Suppressor macrophage treated with lipopolysaccharide for 1 hour (primary cell): Measurements from ENCODE around the gene UBE2Q1.
A peak's percentile ranks its signal among the peaks of the same experiment; 100 is the strongest.

ENCODE experiments used
- DNase-seq, 3 donors: peaks; one replicate each; pipeline ENCODE4 v3.0.0-alpha.2; 2020 to 2022

The UBE2Q1 gene

DNA sequence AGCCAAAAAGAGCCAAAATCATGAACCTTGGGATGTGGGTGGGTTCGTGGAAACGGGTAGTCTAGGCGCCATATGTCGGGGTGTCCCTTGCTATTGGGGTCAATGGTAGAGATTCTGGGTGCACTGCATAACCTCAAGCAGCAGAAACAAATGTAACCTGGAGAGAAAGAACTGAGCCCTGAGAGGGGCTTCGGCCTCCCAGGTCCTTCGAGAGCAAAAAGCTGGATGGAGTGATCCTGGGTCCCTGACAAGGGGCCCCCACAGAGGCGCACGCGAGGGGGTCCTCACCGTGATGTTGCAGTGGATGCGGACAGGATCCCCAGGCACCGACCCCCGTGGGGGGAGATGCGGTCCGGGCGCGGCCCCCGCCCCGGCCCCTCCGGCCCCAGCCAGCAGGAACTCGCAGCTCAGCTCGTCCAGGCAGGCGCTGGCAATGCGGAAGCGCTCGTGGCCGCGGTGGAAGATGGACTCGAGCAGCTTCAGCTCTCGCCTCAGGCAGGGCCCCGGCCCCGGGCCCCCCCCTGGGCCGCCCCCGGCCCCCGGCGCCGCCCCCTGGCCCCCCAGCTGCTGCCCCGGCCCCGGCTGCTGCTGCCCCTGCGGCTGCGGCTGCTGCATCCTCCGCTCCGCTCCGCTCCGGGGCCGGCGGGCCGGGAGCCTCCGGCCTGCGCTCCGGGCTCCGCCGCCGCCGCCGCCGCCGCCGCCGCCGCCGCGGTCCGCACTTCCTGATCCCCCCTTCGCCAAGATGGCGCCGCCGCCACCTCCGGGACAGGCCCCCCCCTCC lies at the start of gene UBE2Q1:
UBE2Q1 (minus strand) TSS at position 724 of the 781 bp plus-strand sequence; CDS start at position 615, 109 bp downstream.
- peak; percentile 64 to 78 (median 72) for DNase-seq

- peak; percentile 98 to 100 (median 99) for DNase-seq
Measured at GRCh38 chr1:154607609-154608396, 49.3 kb upstream of the UBE2Q1 start, which contains the start of gene ADAR. ADAR (minus strand) TSS chr1:154608186; CDS start chr1:154608006, 180 bp downstream.

GRCh38 chr1:154607106-154607608 lies 48.7 kb upstream of the UBE2Q1 start:
- peak; percentile 57 to 68 (median 59) for DNase-seq

DNA sequence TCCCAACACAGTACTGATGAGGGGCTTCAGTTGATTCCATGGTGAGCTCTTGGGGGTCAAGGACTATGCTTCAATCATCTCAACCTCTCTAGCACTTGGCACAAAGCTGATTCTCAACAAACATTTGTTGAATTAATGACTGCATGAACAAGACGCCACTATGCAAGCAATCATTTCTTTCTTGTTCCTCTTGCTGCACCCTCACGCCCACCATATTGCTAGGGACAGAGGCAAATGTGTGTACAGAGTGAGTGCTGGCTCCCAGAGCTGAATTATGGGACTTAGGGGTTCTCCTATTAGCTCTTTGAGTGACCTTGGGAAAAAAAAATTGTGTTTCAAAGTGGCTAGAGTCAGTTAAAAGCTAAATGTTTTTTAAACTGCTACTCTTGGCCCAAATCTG lies 47.1 kb upstream of the UBE2Q1 start:
- DNase-seq = peak; percentile 55 to 68 (median 56)

DNA sequence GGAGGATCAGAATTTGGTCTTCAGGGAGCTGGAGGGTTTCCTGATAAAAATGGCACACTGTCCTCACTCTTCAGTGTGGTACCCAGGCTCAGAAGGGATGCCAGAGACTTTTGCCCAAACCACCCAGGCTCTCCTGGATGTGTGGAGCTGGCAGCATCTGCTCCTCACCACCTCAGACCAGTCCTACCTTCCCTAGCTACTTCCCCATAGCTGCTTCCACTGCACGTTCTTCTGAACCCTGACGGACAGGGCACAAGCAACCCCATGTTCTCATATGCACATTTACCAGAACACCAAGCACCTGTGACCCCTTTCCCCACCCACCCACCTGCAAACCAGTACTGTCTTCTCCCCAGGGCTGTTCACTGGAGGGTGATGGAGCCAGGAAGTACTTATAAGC lies 44.9 kb upstream of the UBE2Q1 start:
- no peak for DNase-seq

GRCh38 chr1:154599658-154600057 lies 41.2 kb upstream of the UBE2Q1 start:
- no peak for DNase-seq

DNA sequence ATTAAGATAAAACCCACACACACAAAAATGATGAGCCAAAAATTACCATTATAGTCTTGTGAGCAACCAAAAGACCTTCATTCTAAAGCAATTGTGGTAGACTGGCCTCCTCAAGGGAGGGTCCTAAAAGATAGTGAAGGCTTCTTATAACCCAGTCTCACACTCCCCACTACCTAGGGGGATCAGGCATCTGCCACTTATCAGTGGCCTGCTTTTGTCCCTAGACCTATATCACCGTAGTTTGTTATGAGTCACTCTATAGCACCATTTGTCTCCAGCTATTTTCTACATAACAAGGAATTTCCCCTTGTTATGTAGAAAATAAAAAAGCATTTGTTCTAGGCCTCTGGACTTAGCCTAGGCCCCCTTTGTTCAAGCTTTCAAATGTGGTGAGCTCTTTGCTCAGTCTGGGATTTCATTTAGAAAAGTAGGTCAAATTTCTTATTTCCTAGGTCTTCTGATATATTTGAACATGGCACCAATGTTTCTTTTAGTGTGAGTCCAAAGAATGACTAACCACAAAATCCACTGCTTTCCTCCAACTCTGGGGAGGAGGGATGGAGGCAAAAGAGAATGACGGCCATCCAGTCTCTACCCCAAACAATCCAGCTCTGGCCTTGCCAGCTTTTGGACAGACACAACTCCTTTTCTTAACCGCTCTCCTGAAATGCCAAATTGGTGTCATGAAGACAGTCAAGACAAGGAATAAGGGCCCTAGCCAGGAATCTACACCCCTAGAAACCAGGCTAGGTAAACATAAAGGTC lies 40.6 kb upstream of the UBE2Q1 start:
- no peak for DNase-seq

GRCh38 chr1:154595621-154596020 lies 37.2 kb upstream of the UBE2Q1 start:
- peak in 1 of 3 donors; percentile 17 for DNase-seq

DNA sequence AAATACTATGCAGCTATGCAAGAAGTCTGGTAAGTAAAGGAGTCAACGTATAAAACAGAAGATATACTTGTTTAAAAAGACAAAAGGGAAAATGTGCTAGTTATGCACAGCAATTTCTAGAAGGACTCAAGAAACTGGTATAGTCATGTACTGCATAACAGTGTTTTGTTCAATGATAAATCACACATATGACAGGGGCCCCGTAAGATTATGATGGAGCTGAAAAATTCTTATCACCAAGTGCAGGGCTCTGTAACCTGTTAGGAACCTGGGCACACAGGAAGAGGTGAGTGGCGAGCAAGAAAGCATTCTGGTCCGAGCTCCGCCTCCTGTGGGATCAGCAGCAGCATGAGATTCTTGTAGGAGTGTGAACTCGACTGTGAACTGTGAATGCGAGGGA lies 36.3 kb upstream of the UBE2Q1 start:
- DNase-seq = no peak

DNA sequence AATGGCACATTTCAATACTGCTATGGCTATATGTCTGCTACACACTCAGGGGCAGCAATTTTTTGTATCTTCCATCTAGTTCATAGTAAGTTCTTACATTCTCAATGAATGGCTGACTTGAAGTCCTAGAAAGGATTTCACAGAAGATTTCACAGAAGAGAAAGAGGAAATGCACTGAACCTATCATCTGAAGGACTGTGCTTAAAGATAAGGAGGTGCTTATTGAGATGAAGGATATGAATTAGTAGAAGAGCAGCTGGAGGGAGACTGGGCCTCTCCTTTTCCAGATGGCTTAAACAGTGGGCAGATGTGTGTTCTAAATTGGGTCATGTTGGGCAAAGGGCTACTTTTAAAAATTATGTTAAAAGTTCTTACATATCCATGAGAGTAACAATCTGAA lies 34.9 kb upstream of the UBE2Q1 start:
- DNase-seq = no peak

DNA sequence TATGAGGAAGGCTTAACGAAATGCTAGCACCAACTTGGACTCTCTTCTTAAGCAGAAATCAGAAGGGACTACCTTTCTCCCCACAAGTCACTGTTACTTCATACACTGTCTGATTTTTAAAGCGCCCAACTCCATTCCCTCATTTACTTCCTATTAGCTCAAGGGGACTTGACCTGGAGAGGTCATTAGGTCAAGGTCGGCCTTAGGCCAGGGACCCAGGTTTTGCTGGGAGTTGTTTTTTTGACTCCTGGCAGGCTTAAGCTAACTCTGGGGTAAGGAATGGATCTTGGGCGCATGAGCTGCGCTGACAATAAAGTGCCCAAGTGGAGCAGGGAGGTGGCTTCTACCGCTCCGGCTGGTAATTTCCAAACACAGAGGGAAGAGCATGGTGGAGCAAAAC lies 32.7 kb upstream of the UBE2Q1 start:
- DNase-seq = no peak

DNA sequence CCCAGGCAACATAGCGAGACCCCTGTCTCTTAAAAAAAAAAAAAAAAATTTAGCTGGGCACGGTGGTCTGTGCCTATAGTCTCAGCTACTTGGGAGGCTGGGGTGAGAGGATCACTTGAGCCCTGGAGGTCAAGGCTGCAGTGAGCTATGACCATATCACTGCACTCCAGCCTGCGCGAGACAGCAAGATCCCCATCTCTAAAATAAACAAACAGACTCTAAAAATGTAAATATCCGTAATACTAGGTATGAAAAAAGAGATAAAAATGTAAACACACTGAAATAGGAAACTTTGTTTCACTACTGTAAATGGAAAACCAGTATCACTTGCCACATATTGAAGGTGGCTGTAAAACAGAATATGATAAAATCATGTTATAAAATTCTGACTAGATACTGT lies 32.3 kb upstream of the UBE2Q1 start:
- DNase-seq = no peak

GRCh38 chr1:154589780-154590179 lies 31.3 kb upstream of the UBE2Q1 start:
- DNase-seq = peak in 1 of 3 donors; percentile 27

- no peak for DNase-seq
Measured at GRCh38 chr1:154586641-154587040, 28.2 kb upstream of the UBE2Q1 start.

GRCh38 chr1:154586231-154586630 lies 27.8 kb upstream of the UBE2Q1 start:
- no peak for DNase-seq

DNA sequence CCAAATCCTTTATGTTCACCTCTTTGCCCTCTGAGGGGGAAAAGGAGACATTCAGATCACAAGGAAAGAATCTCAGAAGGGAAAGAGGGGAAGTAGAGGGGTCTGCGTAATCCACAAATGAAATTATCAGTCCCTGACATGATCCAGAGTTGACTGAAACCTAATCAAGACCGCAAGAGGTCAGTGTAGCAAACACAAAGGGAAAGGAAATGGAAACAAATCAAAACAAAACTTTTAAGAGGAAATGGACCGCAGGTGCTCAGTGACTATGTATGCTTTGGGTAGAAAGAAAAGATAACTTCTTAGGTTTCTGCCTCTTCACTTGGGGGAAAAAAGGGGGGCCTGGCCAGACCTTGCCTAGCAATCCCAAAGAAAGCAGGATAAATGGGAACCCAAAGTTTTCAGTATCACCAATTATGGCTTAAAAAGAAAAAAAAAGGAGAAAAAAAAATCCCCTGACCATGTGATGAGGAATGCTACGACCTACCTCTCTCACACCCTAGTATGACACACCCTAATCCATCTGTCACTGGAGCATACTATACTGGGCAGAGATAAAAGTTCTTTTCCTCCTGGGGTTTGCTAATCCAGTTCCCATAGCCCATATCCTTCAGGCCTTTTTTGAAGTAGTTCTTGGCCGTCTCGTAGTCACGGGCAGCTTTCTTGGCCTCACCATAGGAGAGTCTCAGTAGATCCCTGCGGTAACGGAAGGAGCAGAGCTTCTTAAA lies 26.0 kb upstream of the UBE2Q1 start:
- no peak for DNase-seq

- no peak for DNase-seq
Measured at GRCh38 chr1:154583773-154584172, 25.3 kb upstream of the UBE2Q1 start.

- DNase-seq = no peak
Measured at GRCh38 chr1:154582885-154583284, 24.4 kb upstream of the UBE2Q1 start.

DNA sequence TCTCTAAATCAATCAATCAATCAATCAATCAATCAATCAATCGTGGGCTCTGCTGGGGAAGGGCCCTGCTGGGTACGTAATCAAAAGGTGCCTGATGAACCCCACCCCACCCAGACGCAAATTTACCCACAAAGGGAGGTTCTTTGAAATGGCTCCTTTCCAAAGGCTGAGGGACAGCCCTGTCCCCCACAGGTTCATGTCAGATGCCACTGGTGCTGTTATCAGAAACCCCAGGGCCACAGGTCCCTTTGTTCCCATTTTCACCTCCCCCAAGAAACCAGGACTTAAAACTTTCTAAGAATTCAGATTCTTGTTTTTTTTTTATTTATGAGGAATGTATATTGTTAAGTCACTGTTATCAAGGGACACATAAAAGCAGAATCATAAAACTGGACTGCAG lies 23.3 kb upstream of the UBE2Q1 start:
- DNase-seq = no peak

- DNase-seq = no peak
Measured at GRCh38 chr1:154579374-154579773, 20.9 kb upstream of the UBE2Q1 start.

DNA sequence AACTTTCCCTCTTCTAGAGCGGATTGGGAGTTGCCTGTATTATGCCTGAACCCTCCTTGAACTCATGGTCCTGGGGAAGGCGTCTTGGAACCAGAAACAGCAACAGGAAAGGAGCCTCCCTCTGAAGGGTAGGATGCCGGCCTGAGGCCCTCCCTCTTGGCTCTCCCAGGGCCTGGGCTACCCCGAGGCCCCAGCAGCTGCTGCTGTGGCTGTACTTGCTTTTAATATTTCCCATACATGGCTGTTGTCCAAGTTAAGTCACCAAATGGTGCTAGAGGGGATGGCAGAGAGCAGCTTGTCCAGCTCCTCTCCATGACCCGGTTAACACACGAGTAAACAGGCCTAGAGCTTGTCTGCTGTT lies 19.6 kb upstream of the UBE2Q1 start:
- DNase-seq = no peak

- no peak for DNase-seq
Measured at GRCh38 chr1:154577346-154578057, 19.0 kb upstream of the UBE2Q1 start.
